Left ventricle myocardium superior (tissue), 1 donor: ENCODE data around the gene MX2. TPM values are rescaled to one million over a fixed set of nuclear protein-coding genes. Genes with fewer than 3 reads are reported as not detected.
A peak's percentile ranks its signal among the peaks of the same experiment; 100 is the strongest.

Source experiments
- ATAC-seq: fragments of 200-7000 bp; cut with Tn5 transposase; one replicate; pipeline ENCODE4 v1.9.1; 2020; ENCODE audit warnings: mild to moderate bottlenecking, moderate library complexity
- DNase-seq: peaks from one replicate; pipeline ENCODE4 v3.0.0-alpha.2; 2020
- intact Hi-C: fragments of 100-400 bp; cut with micrococcal nuclease; formaldehyde crosslinking; loops from one replicate; pipeline ENCODE4 v1.11.0; 2022
- total RNA-seq: library from RNA; stranded (reverse); fragmentation: NEBNext Ultra II Directional; extraction: Animal tissue kit (Norgen Biotek cat#: 25700); gene quantifications from one replicate; pipeline ENCODE4 v1.2.1, GENCODE V29; 2021
- donor health status: DM: no; HTN: yes; CAD: no; lungs with severe emphysema.

The MX2 gene
- total RNA-seq, 1 donor from 2014 or later, result 7.1 TPM

DNA sequence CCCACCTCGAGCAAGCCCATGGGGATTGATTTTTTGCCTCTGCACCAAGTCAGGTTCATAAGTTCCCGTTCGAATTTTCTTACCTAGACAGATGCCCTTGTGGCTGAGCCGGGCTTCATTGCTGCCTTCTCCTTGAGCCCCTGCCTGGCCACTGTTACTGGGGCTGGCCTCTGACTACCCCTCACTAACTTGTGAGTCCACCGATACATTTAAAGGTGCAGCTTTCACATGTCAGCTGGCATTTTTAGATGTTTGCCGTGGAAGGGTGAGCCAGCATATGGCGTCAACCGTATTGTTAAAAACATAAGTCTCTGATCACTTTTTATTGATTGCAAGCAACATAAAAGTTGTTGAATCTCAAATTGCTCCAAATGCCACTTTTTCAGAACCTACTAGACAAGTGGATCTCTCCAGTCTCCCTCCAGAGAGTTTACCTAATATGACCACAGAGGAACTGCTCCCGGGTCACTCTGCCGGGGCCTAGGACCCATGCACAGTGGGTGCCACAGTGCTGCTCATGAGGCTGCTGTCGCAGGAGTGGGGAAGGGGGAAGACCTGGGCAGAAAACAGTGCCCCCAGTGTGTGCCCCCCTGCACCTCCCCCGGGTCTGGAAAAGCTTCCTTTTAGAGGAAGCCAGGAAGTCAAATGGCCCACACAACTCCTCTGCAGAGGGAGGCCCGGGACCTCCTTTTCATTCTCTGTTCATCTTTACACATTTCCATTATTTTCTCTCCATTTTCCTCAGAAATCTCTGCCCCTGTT is 83.1 kb downstream of the MX2 start:
- intact Hi-C loops, result no loop called here
- ATAC-seq, result no peak
- no peak for DNase-seq

DNA sequence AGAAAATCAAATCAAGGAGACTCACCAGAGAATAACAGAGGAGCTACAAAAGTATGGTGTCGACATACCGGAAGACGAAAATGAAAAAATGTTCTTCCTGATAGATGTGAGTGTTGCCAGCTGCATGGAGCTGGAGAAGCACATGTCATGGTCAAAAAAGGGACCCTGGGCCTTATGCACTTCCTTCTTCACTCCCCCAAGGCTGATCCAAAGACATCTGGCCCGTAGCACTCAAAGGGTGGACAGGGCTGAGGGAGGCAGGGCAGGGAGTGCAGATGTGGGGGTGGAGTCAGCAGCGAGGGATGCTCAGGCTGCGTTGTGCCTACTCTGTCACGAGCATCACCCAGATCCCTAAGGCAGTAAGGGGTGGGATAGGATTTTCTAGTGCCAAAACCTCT is 83.6 kb downstream of the MX2 start:
- intact Hi-C loops, result no loop called here
- DNase-seq, result no peak

DNA sequence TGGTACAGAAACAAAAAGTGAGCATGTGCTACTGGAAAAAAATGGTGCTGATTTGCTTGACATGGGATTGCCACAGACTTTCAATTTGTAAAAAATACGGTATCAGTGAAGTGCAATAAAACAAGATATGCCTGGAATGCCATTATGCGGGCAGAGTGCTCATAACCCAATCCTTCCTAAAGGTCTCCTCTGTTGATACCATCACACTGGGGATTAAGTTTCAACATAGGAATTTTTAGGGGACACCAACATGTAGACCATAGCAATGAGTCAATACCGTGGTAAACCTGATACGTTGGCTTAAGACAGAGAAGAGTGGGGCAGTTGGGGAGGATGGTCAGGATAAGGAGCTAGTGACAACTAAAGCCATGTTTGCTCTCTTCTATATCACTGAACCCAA is 84.8 kb downstream of the MX2 start:
- ATAC-seq (no peak), DNase-seq (no peak)
- intact Hi-C loops, result no loop called here

More for the DNA sequence above, 83.6 kb downstream of the MX2 start:
- peak; percentile 27 for ATAC-seq

DNA sequence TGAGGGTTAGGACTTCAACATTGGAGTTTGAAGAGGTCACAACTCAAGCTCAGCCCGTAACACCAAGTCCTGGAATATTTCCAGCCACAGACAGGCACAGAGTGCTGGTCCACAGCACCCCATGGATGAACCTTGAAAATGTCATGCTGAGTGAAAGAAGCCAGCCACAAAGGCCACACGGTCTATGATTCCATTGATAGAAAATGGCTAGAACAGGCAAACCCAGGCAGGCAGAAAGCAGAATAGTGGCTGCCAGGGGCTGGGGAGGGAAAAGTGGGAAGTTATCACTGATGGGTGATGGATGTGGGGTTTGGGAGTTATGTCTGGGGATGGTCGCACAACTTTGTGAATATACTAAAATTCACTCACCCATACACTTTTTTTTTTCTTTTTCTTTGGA is 85.5 kb downstream of the MX2 start:
- ATAC-seq, result no peak
- intact Hi-C loops, result no loop called here
- no peak for DNase-seq

DNA sequence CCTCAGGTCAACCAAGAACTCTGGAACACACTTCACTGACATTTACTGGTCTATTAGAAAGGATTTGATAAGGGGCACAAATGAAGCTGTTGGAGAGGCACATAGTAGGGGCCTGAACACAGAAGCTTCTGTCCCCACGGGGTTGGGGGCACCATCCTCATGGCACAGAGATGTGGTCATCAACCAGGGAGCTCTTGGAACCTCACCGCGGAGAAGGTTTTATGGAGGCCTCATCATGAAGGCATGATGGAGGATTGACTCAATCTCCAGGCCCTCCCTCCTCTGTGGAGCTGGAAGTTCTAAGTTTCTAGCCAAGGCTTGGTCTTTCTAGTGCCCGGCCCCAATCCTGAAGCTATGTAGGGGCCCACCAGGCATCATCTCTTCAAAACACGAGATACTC is 87.8 kb downstream of the MX2 start:
- intact Hi-C loops, result no loop called here
- DNase-seq, result no peak
- no peak for ATAC-seq

DNA sequence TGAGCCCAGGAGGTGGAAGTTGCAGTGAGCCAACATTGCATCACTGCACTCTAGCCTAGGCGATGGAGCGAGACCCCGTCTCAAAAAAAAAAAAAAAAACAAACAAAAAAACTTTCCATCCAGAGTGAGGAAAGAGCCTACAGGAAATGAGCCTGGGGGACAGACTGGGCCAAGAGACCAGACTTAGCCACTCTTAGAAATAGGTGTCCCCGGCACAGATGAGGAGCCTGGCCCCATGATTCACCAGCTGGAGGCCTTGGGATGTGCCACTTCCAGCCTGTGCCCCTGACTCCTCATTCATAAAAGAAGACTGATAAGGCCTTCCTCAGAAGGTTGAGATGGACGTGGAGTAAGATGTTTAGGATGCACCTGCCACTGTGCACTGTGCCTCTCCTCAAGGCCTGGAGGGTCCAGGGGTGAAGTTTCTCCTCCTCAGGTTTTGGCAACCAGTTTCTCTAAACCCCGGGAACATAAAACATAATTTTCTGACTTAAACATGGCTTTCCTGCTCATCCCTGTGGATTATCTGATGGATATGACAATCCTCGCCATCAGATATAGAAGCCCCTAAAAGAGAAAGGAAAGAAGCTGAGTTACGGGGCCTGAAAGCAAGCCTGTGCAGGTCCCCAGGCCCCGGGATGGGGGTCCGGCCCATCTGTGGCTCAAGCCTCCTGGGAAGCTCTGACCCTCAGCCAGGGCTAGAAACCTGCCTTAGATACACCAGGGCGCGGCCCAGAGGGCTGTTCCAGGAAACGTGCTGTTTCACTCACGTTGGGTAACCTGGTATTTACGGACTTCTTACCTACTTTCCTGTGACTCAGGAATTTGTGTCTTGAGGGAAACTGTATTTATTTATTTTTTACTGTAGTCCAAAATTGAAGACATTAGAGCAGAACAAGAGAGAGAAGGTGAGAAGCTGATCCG is 90.2 kb downstream of the MX2 start:
- intact Hi-C loops, result no loop called here
- no peak for DNase-seq
- ATAC-seq, result no peak

DNA sequence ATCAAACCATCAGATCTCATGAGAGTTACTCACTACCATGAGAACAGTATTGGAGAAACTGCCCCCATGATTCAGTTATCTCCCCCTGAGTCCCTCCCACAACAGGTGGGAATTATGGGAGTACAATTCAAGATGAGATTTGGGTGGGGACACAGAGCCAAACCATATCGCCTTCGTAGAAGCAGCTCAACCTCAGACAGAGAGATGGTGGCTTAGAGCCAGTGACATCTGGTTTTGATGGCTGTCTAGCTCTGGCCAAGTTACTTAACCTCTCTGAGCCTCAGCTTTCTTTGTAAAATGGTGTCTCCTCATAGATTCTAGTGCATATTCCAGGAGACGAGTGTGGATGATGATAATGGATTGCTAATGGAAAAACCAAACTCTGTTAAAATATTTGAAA is 91.4 kb downstream of the MX2 start:
- ATAC-seq (no peak), DNase-seq (no peak)
- intact Hi-C loops, result no loop called here

DNA sequence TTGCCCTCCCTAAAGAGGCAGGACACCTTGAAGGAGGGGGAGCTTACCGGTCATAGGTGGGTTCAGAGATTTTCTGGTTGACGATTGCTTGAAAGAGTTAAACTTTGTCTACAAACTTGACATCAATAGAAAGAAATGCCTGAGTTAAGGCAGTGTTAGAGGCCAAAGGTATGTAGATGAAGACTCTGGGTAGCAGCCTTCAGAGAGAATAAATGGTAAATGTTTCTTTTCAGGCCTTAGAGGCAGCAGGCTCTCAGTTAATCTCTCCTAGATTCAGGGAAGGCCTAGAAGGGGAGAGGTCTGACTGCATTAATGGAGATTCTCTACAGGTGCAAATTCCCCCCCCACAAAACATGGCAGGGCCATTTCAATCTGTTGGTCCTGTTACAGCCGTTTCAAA is 91.9 kb downstream of the MX2 start:
- ATAC-seq (no peak), DNase-seq (no peak)
- intact Hi-C loops, result no loop called here

DNA sequence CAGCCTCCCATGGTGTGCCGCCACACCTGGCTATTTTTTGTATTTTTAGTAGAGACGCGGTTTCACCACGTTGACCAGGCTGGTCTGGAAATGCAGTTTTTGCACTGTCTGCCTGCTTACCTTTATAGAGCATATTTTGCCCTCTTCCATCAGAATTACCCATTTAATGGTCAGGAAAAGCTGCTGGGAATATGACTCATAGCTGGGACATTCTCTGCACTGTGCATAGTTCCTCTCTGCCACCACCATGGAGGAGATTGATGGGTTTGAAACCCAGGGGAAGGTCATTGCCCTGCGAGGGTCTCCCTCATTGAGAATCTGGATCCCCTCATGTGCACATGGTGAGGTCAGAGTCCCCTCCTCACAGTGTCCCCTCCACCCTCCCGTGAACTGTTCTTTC is 96.3 kb downstream of the MX2 start:
- intact Hi-C loops, result no loop called here
- DNase-seq (no peak), ATAC-seq (no peak)

DNA sequence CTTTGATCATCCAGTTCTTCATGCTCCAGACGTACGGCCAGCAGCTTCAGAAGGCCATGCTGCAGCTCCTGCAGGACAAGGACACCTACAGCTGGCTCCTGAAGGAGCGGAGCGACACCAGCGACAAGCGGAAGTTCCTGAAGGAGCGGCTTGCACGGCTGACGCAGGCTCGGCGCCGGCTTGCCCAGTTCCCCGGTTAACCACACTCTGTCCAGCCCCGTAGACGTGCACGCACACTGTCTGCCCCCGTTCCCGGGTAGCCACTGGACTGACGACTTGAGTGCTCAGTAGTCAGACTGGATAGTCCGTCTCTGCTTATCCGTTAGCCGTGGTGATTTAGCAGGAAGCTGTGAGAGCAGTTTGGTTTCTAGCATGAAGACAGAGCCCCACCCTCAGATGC is 96.7 kb downstream of the MX2 start:
- intact Hi-C loops, result no loop called here
- DNase-seq (no peak), ATAC-seq (no peak)

Other genes with a start within 250 kb of the MX2 start
- gene BACE2, start 193.9 kb upstream of the MX2 start, total RNA-seq, result 12.7 TPM
- gene FAM3B, start 45.2 kb upstream of the MX2 start, total RNA-seq, result not detected
- gene MX1, start 64.2 kb downstream of the MX2 start, total RNA-seq, result 14.9 TPM
- gene TMPRSS2, start 146.1 kb downstream of the MX2 start, total RNA-seq, result not detected